Stimulated activated naive CD8-positive, alpha-beta T cell treated with anti-CD3 and anti-CD28 coated beads, Interleukin-15, Interleukin-2, amounts not matched to agents 100 ng/mL and 50 ng/mL, for 24 hours (primary cell): ENCODE results near the gene ERCC2.
A peak's percentile ranks its signal among the peaks of the same experiment; 100 is the strongest.
"Not testable (repeated sequence)": the region's sequence is repeated elsewhere in the genome, so short reads cannot be mapped to it uniquely, and the experiment has no call there.

Experiments used
- H3K27ac Mint-ChIP-seq: one replicate; pipeline ENCODE4 v1.8.0; 2021; ENCODE audit warnings: mild to moderate bottlenecking, mixed read lengths
- H3K27me3 Mint-ChIP-seq: one replicate; pipeline ENCODE4 v1.8.0; 2021; ENCODE audit warnings: mixed read lengths
- H3K36me3 Mint-ChIP-seq: one replicate; pipeline ENCODE4 v1.8.0; 2021; ENCODE audit warnings: low read depth, mixed read lengths
- H3K4me1 Mint-ChIP-seq: one replicate; pipeline ENCODE4 v1.8.0; 2021; ENCODE audit warnings: low read depth, mixed read lengths
- H3K4me3 Mint-ChIP-seq: one replicate; pipeline ENCODE4 v1.8.0; 2021; ENCODE audit warnings: mild to moderate bottlenecking, mixed read lengths
- H3K9me3 Mint-ChIP-seq: one replicate; pipeline ENCODE4 v1.8.0; 2021; ENCODE audit warnings: mixed read lengths

Gene ERCC2

GRCh38 chr19:45370410-45371204 is at the start of gene ERCC2:
Gene ERCC2, minus strand, starts transcription at chr19:45370573. Its CDS starts 33 bp downstream, at chr19:45370540.
- Mint-ChIP-seq H3K4me1 (peaks cover 19% of the 10 kb centered on the region), H3K4me3 (peak within 1 kb of the TSS; percentile 91), H3K27ac (peak within 1 kb of the TSS; percentile 98), H3K36me3 (no peaks in the 10 kb centered on the region), H3K27me3 (no peaks in the 10 kb centered on the region), H3K9me3 (no peaks in the 10 kb centered on the region)

GRCh38 chr19:45419895-45420294 is 49.5 kb upstream of the ERCC2 start:
- Mint-ChIP-seq H3K27me3 (no peaks in the 10 kb centered on the region), H3K9me3 (no peaks in the 10 kb centered on the region), H3K4me1 (peaks cover 55% of the 10 kb centered on the region), H3K36me3 (peaks cover 37% of the 10 kb centered on the region), H3K27ac (no peak overlapping the region), H3K4me3 (no peak overlapping the region)

- Mint-ChIP-seq H3K27ac (peak overlapping the region; percentile 72), H3K9me3 (no peaks in the 10 kb centered on the region), H3K36me3 (peaks cover 41% of the 10 kb centered on the region), H3K4me1 (peaks cover 51% of the 10 kb centered on the region), H3K4me3 (no peak overlapping the region), H3K27me3 (no peaks in the 10 kb centered on the region)
Observed at GRCh38 chr19:45419396-45419795, 49.0 kb upstream of the ERCC2 start.

GRCh38 chr19:45418802-45419201 is 48.4 kb upstream of the ERCC2 start:
- Mint-ChIP-seq H3K4me3 (no peak overlapping the region), H3K36me3 (peaks cover 47% of the 10 kb centered on the region), H3K27me3 (no peaks in the 10 kb centered on the region), H3K27ac (peak overlapping the region; percentile 48), H3K9me3 (no peaks in the 10 kb centered on the region), H3K4me1 (peaks cover 45% of the 10 kb centered on the region)

GRCh38 chr19:45417151-45417550 is 46.8 kb upstream of the ERCC2 start:
- no peaks in the 10 kb centered on the region for H3K9me3 Mint-ChIP-seq
- H3K27ac Mint-ChIP-seq: no peak overlapping the region
- peaks cover 30% of the 10 kb centered on the region for H3K4me1 Mint-ChIP-seq
- H3K4me3 Mint-ChIP-seq: no peak overlapping the region
- H3K27me3 Mint-ChIP-seq: no peaks in the 10 kb centered on the region
- peaks cover 60% of the 10 kb centered on the region for H3K36me3 Mint-ChIP-seq

GRCh38 chr19:45414468-45414867 is 44.1 kb upstream of the ERCC2 start:
- Mint-ChIP-seq H3K27me3 (no peaks in the 10 kb centered on the region), H3K27ac (no peak overlapping the region), H3K36me3 (peaks cover 60% of the 10 kb centered on the region), H3K4me1 (peaks cover 10% of the 10 kb centered on the region), H3K4me3 (no peak overlapping the region), H3K9me3 (no peaks in the 10 kb centered on the region)

- no peaks in the 10 kb centered on the region for H3K9me3 Mint-ChIP-seq
- H3K27ac Mint-ChIP-seq: no peak overlapping the region
- peaks cover 4% of the 10 kb centered on the region for H3K4me1 Mint-ChIP-seq
- peaks cover 65% of the 10 kb centered on the region for H3K36me3 Mint-ChIP-seq
- H3K4me3 Mint-ChIP-seq: no peak overlapping the region
- H3K27me3 Mint-ChIP-seq: no peaks in the 10 kb centered on the region
Observed at GRCh38 chr19:45413497-45413896, 43.1 kb upstream of the ERCC2 start.

GRCh38 chr19:45410330-45410729 is 40.0 kb upstream of the ERCC2 start:
- not testable (repeated sequence) for H3K27me3 Mint-ChIP-seq, H3K4me3 Mint-ChIP-seq, H3K9me3 Mint-ChIP-seq, H3K27ac Mint-ChIP-seq
- H3K4me1 Mint-ChIP-seq: peaks cover 21% of the 10 kb centered on the region
- H3K36me3 Mint-ChIP-seq: peaks cover 53% of the 10 kb centered on the region

GRCh38 chr19:45409557-45409920 is 39.2 kb upstream of the ERCC2 start:
- H3K27me3 Mint-ChIP-seq: peaks cover 8% of the 10 kb centered on the region
- H3K36me3 Mint-ChIP-seq: peaks cover 51% of the 10 kb centered on the region
- no peak overlapping the region for H3K27ac Mint-ChIP-seq
- H3K9me3 Mint-ChIP-seq: no peaks in the 10 kb centered on the region
- peaks cover 29% of the 10 kb centered on the region for H3K4me1 Mint-ChIP-seq
- no peak overlapping the region for H3K4me3 Mint-ChIP-seq

- Mint-ChIP-seq H3K9me3 (no peaks in the 10 kb centered on the region), H3K27me3 (peaks cover 13% of the 10 kb centered on the region), H3K4me3 (no peak overlapping the region), H3K4me1 (peaks cover 35% of the 10 kb centered on the region), H3K27ac (no peak overlapping the region), H3K36me3 (peaks cover 46% of the 10 kb centered on the region)
Observed at GRCh38 chr19:45408830-45409556, 38.6 kb upstream of the ERCC2 start.

- H3K4me1 Mint-ChIP-seq: peaks cover 42% of the 10 kb centered on the region
- peaks cover 22% of the 10 kb centered on the region for H3K27me3 Mint-ChIP-seq
- peaks cover 38% of the 10 kb centered on the region for H3K36me3 Mint-ChIP-seq
- no peaks in the 10 kb centered on the region for H3K9me3 Mint-ChIP-seq
- peak overlapping the region; percentile 72 for H3K4me3 Mint-ChIP-seq
- H3K27ac Mint-ChIP-seq: no peak overlapping the region
Observed at GRCh38 chr19:45408121-45408520, 37.7 kb upstream of the ERCC2 start.

- H3K36me3 Mint-ChIP-seq: peaks cover 33% of the 10 kb centered on the region
- H3K4me1 Mint-ChIP-seq: peaks cover 42% of the 10 kb centered on the region
- H3K9me3 Mint-ChIP-seq, H3K27ac Mint-ChIP-seq: not testable (repeated sequence)
- peaks cover 26% of the 10 kb centered on the region for H3K27me3 Mint-ChIP-seq
- peak overlapping the region; percentile 99 for H3K4me3 Mint-ChIP-seq
Observed at GRCh38 chr19:45407585-45407984, 37.2 kb upstream of the ERCC2 start.

- peaks cover 42% of the 10 kb centered on the region for H3K4me1 Mint-ChIP-seq
Observed at GRCh38 chr19:45407091-45407375, 36.7 kb upstream of the ERCC2 start.

GRCh38 chr19:45406226-45407090 is 36.1 kb upstream of the ERCC2 start, which contains the start of gene POLR1G:
Gene POLR1G, plus strand, starts transcription at chr19:45406644. Its CDS starts 53 bp downstream, at chr19:45406697.
- Mint-ChIP-seq H3K9me3 (no peaks in the 10 kb centered on the region), H3K4me3 (peak within 1 kb of the TSS; percentile 99), H3K27ac (peak within 1 kb of the TSS; percentile 95), H3K4me1 (peaks cover 42% of the 10 kb centered on the region), H3K27me3 (peaks cover 32% of the 10 kb centered on the region), H3K36me3 (peaks cover 29% of the 10 kb centered on the region)

More at GRCh38 chr19:45407091-45407375, 36.7 kb upstream of the ERCC2 start:
- Mint-ChIP-seq H3K27ac (peak overlapping the region; percentile 95), H3K27me3 (peaks cover 28% of the 10 kb centered on the region), H3K36me3 (peaks cover 29% of the 10 kb centered on the region), H3K4me3 (peak overlapping the region; percentile 99), H3K9me3 (no peaks in the 10 kb centered on the region)
